NCI-H2171 (cell line): ENCODE measurements around the gene FOXN4.
A peak's percentile ranks its signal among the peaks of the same experiment; 100 is the strongest.

Experiments used
- DNase-seq: peaks from one replicate; lab custom pipeline; 2025; lab: John Stamatoyannopoulos, UW

Gene FOXN4

GRCh38 chr12:109305547-109305946 lies 3.5 kb downstream of the FOXN4 start:
- no peak for DNase-seq

DNA sequence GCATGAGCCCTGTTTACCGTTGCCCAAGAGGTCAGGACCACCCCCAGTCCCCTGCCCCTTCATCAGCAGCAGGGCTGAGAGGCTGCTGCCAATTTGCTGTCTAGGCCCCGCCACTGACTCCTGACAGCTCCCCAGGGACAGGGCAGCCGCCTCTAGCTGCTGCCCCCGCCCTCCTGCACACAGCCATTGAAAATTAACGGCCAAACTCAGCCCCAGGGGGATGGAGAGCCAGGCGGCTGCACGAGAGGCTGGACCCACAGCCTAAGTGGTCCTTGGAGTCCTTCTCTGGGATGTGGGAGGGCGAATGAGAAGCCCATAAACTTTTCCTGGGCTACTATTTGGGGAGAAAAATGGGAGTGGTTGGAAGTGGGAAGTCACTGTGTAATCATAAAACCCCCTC lies 4.6 kb downstream of the FOXN4 start:
- DNase-seq, result peak; percentile 33

DNA sequence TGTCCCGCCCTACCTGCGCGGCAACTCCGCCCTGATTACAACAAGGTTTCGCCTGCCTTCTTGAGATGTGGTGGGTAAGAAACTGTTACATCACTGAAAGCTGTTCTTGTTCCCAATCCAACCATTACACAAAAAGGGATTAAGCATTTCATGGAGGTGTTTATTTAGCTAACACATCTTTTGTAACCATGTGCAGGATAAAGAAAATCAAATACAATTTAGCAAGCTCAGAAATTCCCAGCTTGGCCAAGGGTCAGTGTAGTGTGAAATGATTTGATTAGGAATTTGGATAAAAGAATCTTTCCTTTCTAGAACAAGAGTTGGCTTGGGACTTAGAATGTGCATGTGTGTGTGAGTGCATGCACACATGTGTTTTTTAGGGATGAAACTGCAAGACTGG lies 6.3 kb downstream of the FOXN4 start:
- DNase-seq, result no peak

DNA sequence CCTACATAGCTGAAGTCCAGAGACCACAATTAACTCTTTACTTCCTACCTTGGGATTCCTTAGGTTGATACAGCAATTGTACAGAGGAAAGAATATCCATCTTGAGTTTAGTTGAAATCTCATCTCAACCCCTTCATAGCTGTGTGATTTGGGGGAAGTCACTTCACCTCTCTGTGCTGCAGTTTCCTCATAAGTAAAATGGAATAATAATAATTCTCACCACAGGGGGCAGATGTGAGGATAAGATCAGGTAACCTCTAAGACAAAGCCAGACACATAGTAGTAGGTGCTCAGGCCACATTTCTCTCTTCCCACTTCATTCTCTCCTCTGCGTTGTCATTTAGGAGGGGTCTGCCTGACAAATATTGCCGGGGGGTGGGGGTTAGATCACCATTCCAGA lies 6.7 kb downstream of the FOXN4 start:
- DNase-seq, result no peak

DNA sequence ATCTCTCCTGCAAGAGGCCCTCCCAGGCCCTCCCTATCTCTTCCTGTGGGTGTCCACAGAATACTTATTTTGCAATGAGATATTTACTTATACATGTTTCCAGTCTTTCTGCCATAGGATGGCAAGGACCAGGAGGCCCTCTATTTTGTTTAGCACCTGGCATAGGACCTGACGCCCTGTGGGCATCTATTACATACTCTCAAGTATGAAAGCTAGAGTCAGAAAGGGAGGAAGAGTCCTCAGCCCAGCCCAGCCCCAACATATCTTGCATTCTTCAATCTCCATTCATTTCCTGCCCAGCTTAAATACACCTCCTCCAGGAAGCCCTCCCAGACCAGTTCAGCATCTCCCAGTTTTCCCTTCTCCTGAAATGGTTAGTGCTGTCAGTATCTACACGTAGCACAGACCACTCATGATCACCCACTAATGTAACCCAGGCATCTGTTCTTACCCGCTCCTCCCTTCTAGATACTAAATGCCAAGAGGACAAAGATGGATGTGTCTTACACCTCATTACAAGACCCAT lies 7.4 kb downstream of the FOXN4 start:
- no peak for DNase-seq

- no peak for DNase-seq
Measured at GRCh38 chr12:109299849-109300248, 9.2 kb downstream of the FOXN4 start.

DNA sequence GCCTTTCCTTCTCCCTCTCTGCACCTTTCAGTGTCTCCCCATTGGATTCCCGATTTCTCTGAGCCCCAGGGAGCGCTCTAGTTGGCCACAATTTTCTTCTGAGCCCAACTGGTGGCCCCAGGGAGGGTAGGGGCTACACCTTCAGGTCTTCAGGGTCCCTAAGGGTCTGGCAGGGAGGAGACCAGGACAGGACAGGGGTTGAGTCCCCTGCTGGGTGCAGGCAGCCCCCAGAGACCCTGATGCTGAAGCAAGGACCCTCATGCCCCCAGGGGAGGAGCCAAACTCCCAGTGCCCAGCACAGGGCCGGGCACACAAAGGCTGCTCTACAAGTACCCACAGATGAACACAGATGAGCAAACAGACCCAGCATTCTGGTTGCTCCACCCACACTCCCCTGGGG lies 12.7 kb downstream of the FOXN4 start:
- DNase-seq, result no peak

DNA sequence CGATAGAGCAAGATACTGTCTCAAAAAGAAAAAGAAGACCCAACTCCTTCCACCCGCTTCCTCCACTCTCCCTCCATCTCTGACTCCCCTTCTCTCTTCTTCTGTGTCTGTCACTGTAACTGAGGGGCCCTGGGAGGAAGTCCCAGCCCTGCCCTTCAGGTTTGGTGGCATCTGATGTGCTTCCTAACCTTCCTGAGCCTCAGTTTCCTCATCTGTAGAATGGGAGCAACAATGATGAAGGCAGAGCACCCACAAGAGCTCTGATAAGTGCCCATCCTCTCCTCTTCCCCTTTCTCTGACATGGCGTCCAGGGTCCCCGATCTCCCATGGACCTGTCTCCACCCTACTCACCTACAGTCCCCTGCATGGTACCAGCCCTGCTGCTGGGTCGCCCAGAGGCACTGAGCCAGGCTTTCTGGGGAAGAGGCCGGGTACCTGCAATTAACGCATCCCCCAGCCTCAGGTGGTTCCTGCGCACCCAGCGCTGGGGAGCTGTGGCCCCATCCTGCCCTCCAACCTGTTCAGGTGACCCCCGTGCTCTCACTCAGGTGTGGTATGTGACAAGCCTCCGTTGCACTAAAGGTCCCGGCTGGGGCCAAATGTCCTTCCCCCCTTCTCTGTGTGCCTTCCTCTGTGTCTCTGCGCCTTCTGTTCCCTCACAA lies 13.2 kb downstream of the FOXN4 start:
- DNase-seq, result no peak

DNA sequence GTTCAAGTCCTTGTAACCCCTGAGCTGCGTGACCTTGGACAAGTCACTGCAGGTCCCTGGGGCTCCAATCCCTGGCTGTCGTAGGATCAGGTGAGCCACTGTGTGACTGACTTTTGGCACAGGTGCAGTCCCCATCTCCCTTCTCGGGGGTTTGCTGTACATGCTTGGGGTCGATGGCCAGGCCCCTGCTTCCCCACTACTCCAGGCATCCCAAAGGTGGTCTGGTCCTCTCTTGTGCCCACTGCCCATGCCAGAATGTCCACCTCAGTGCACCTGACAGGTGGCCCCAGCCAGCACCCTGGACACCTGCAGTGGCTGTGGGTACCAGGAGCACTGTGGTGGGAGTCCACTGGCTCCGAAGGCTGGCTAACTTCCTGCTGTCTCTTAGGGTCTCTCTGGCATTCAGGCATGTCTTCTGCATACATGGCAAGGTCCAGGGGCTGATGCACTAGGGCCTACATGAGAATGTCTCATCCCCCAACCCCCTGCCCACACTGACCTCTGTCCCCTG lies 14.7 kb downstream of the FOXN4 start:
- DNase-seq, result no peak

- DNase-seq, result no peak
Measured at GRCh38 chr12:109293106-109293505, 16.0 kb downstream of the FOXN4 start.

- DNase-seq, result no peak
Measured at GRCh38 chr12:109292342-109292711, 16.8 kb downstream of the FOXN4 start.

DNA sequence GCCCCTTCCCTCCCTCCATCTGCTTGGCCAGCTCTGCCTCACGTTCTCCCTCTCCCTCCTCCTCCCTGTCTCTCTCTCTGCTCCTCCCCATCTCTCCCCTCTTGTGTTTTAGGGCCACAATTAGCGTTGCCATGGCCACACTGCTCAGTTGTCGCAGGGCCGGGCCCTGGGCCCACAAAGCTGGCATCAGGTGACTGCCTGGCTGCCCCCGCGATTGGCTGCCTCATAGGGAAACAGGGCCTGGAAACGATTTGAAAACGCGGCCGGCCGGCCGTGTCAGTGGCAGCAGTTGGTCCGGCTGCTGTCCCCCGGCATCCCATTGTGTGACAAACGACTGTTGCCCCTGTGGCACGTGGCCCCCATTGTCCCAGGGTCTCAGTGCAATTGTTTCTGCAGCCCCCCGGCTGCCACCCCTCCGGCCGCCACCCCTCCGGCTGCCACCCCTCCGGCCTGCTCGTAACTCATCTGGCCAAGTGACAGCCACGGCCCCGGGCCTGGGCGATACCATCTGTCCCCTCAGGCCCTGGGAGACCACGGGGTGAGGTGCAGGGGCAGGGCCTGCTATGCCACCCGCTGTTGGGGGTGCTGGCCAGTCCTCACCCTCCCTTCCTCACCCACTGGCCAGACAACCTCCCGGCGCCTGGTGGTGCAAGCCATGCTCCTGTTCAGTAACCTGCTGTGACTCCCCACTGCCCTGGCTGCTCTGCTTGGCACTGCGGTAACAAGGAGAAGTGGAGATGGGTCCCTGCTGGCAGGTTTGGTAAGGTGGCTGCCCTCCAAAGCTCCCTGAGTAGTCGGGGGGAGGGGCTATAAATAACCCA lies 17.4 kb downstream of the FOXN4 start:
- peak; percentile 94 for DNase-seq

DNA sequence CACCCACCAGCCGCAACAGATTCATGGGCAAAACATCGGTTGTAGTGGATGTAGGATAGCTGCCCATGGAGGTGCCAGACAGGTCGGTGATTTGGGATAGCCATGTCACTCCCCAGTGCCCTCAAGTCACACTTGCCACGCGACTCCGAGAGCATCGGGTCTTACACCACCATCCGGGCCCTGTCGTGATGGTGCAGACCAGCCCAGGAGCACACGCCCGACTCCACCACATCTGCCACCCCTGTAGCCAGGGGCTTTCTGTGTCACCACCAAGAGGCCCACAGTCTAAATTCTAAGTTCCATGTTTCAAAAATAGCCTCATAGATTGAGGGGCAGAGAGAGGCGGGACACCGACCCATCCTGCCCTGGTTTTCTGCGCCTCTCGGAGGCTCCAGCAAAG lies 18.0 kb downstream of the FOXN4 start:
- no peak for DNase-seq

GRCh38 chr12:109290061-109290460 lies 19.0 kb downstream of the FOXN4 start:
- no peak for DNase-seq

GRCh38 chr12:109289551-109289950 lies 19.5 kb downstream of the FOXN4 start:
- DNase-seq, result peak; percentile 51

GRCh38 chr12:109289004-109289403 lies 20.1 kb downstream of the FOXN4 start:
- no peak for DNase-seq

DNA sequence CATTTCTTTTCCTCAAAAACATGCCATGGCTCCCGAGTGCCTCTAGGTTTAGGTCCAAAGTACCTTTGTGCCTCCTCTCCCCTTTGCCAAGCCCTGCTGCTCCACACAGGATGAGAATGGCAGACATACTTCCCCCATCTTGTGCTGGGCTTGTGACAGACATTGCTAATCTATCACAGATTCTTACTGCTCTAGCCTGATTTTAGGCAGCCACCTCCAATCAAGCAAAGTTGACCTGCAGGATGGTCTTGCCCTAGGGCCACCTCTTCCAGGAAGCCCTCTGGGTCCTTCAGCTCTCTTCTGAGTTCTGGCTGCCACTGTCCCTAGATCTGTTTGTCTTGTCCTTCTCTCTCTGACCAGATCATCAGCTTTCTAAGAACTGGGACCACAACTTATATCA lies 20.5 kb downstream of the FOXN4 start:
- no peak for DNase-seq

DNA sequence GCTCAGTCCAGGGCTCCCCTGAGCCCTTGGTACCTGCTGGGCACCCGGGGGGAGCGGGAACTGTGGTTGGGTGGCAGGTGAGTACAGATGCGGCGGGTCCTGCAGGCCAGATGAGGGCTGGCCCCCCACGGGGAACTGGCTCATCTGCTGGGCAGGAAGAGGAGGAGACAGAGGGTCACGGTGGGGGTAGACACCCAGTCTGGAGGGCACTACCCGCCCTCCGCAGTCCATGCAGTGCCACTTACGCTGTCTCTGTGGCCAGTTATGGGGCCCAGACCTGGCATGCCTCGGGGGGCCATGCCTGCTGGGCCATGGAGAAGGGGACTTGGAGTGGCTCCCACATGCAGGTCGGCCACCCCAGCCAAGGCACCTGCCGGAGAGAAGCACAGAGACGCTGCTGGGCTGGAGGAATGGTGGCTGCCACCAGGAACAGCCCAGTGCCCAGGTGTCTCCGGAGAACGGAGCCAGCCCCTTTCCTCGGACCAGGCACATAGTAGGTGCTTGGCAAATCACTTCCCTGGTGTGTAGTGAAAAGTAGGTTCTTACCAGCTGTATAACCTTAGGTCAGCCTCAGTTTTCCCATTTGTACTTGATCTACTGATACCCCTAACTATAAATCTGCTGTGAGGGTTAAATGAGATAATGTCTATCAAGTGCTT lies 21.1 kb downstream of the FOXN4 start:
- DNase-seq, result no peak

- DNase-seq, result no peak
Measured at GRCh38 chr12:109287181-109287580, 21.9 kb downstream of the FOXN4 start.

- DNase-seq, result no peak
Measured at GRCh38 chr12:109286652-109287051, 22.4 kb downstream of the FOXN4 start.

- DNase-seq, result no peak
Measured at GRCh38 chr12:109286252-109286651, 22.8 kb downstream of the FOXN4 start.

DNA sequence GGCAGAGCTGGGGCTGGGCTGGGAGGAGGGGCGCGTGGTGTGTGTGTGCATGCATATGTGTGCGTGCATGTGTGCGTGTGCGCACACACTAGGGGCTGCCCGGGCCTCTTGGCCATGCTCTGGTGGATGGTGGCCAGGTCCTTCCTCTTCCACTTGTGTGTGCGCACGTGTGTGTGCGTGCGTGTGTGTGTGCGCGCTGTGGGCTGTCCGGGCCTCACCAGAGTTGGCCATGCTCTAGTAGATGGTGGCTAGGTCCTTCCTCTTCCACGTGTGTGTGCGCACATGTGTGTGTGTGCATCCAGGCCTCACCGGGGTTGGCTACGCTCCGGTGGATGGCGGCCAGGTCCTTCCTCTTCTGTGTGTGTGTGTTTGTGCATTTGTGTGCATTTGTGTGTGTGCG lies 24.7 kb downstream of the FOXN4 start:
- DNase-seq, result no peak

DNA sequence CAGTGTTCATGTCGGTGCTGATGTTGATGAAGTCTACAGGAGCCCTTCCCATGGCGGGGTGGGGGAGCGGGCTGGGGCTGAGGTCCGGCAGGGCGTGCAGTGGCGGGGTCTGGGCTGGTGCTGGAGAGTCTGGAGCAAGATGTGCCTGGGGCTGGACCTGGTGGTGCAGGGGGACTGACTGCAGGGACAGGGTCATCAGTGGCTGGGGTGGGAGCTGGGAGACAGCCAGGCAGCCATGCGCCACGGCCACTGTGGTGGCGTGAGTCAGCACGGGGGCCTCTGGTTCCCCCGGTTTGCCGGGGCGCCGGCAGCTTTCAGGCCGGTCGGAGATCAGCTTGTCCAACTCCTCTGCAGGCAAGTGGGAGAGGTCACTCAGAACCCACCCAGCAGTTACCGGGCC lies 27.6 kb downstream of the FOXN4 start:
- no peak for DNase-seq
